Large intestine (tissue), 3 donors: ENCODE results near the gene APCDD1. TPM values are rescaled to one million over a fixed set of nuclear protein-coding genes. Genes with fewer than 3 reads are reported as not detected.
"Not testable (repeated sequence)": the region's sequence is repeated elsewhere in the genome, so short reads cannot be mapped to it uniquely, and the experiment has no call there.

ENCODE experiments used
- DNase-seq, 2 donors: peaks; one replicate each; pipeline versions ENCODE4 v3.0.0 to v3.0.0-alpha.2; 2013
- H3K27ac ChIP-seq: one replicate; pipeline ENCODE4 v1.5.1; 2013; ENCODE audit warnings: low read length
- H3K27me3 ChIP-seq: 2 replicates; pipeline ENCODE4 v1.6.1; 2013; ENCODE audit warnings: low read length; ENCODE audit not compliant: control insufficient read depth, insufficient read depth
- H3K36me3 ChIP-seq: 2 replicates; pipeline ENCODE4 v1.6.1; 2013; ENCODE audit warnings: low read length; ENCODE audit not compliant: control insufficient read depth, insufficient read depth
- H3K4me1 ChIP-seq: one replicate; pipeline ENCODE4 v1.6.1; 2013; ENCODE audit warnings: low read length; ENCODE audit not compliant: control insufficient read depth, insufficient read depth
- H3K4me3 ChIP-seq: one replicate; pipeline ENCODE4 v1.5.1; 2013; ENCODE audit warnings: low read length
- H3K9me3 ChIP-seq: one replicate; pipeline ENCODE4 v1.6.1; 2013; ENCODE audit warnings: mild to moderate bottlenecking, low read depth, low read length, moderate library complexity; ENCODE audit not compliant: control insufficient read depth
- WGBS: methylation state at CpG from one replicate; pipeline ENCODE4 v1.1.5; 2013; ENCODE audit warnings: low lambda C conversion rate; ENCODE audit not compliant: insufficient coverage; 5-methylcytosine and 5-hydroxymethylcytosine counted together
- polyA plus RNA-seq: library from polyadenylated mRNA; unstranded; fragments of 120-200 nt; gene quantifications from one replicate; pipeline ENCODE4 v1.2.1, GENCODE V29; 2013

Gene APCDD1
- polyA plus RNA-seq, 1 donor = 4.1 TPM

GRCh38 chr18:10525371-10525691 lies 70.9 kb downstream of the APCDD1 start:
- Histone ChIP-seq H3K4me3 (peak overlapping the region; percentile 97), H3K9me3 (no peaks in the 10 kb centered on the region), H3K36me3 (no peaks in the 10 kb centered on the region), H3K27me3 (peaks cover 6% of the 10 kb centered on the region), H3K27ac (no peak overlapping the region), H3K4me1 (peaks cover 2% of the 10 kb centered on the region)
- 71% methylated on average over 4 of the region's 7 CpGs for WGBS
- DNase-seq = no peak

DNA sequence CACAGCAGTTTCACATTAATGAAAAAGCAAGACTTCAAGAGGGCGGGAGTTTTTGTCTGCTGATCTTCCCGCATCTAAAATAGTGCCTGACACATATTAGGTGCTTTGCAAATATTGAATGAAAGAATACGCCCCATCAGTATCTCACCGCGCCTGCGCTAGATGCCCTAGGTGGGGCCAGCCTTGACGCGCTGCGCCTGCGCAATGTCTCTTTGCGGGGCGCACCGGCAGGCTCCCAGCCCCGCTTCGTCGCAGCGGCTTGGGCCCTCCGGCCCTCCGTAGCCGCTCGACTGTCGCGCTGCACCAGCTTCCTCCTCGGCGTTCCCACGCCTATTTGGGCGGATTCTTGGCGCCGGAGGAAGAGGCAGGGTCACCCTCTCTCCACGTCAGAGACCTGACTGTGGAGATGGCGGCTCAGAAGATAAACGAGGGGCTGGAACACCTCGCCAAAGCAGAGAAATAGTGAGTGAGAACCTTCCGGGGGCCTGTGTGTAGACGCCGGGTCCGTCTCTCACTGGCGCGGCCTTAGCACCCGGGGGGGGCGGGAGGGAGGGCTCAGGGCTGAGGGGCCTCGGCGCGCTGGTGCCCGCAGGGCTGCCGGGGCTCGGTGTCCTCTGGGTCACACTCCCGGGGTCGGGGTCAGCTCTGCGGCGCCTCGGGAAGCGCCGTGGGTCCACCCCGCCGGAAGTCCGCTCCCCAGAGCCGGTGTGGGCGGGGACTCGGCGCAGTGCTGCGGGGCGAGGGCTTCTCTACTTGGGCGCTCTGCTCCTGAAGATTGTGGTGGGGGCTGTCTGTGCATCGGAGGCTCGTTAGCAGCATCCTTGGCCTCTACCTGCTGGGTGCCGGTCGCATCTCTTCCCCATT lies 71.5 kb downstream of the APCDD1 start, which contains the start of gene NAPG:
Gene NAPG (plus strand): TSS at position 331 of the 864 bp plus-strand sequence. CDS start 76 bp downstream, at position 407.
- peak; percentile 92 to 94 for DNase-seq
- Histone ChIP-seq H3K4me1 (peaks cover 2% of the 10 kb centered on the region), H3K27me3 (peaks cover 6% of the 10 kb centered on the region), H3K9me3 (no peaks in the 10 kb centered on the region), H3K27ac (peak within 1 kb of the TSS; percentile 57), H3K4me3 (peak within 1 kb of the TSS; percentile 97), H3K36me3 (peaks cover 2% of the 10 kb centered on the region)
- WGBS = no CpG with 5 or more reads among the region's 68 CpGs

GRCh38 chr18:10526561-10526949 lies 72.1 kb downstream of the APCDD1 start:
- Histone ChIP-seq H3K4me3 (peak overlapping the region; percentile 97), H3K9me3 (no peaks in the 10 kb centered on the region), H3K27ac (peak overlapping the region; percentile 57), H3K36me3 (peaks cover 2% of the 10 kb centered on the region), H3K4me1 (peaks cover 2% of the 10 kb centered on the region), H3K27me3 (peaks cover 4% of the 10 kb centered on the region)
- no CpG with 5 or more reads among the region's 11 CpGs for WGBS
- DNase-seq = no peak

- no peaks in the 10 kb centered on the region for H3K9me3 ChIP-seq
- no peaks in the 10 kb centered on the region for H3K27me3 ChIP-seq
- DNase-seq = no peak
- H3K27ac ChIP-seq = no peak overlapping the region
- no peak overlapping the region for H3K4me3 ChIP-seq
- peaks cover 2% of the 10 kb centered on the region for H3K36me3 ChIP-seq
- WGBS = 100% methylated on average over 1 of the region's 3 CpGs
- H3K4me1 ChIP-seq = peaks cover 2% of the 10 kb centered on the region
Observed at GRCh38 chr18:10528439-10528838, 74.0 kb downstream of the APCDD1 start.

GRCh38 chr18:10530002-10530401 lies 75.6 kb downstream of the APCDD1 start:
- Histone ChIP-seq H3K4me3 (no peak overlapping the region), H3K36me3 (peaks cover 2% of the 10 kb centered on the region), H3K27me3 (no peaks in the 10 kb centered on the region), H3K9me3 (no peaks in the 10 kb centered on the region), H3K27ac (no peak overlapping the region), H3K4me1 (peaks cover 2% of the 10 kb centered on the region)
- no peak for DNase-seq
- 88% methylated on average over 1 of the region's 3 CpGs for WGBS

GRCh38 chr18:10530852-10531251 lies 76.4 kb downstream of the APCDD1 start:
- DNase-seq = no peak
- WGBS = no CpG with 5 or more reads among the region's 3 CpGs
- Histone ChIP-seq H3K27ac (no peak overlapping the region), H3K36me3 (peaks cover 4% of the 10 kb centered on the region), H3K9me3 (no peaks in the 10 kb centered on the region), H3K4me3 (no peak overlapping the region), H3K4me1 (peaks cover 2% of the 10 kb centered on the region), H3K27me3 (no peaks in the 10 kb centered on the region)

GRCh38 chr18:10533111-10533510 lies 78.7 kb downstream of the APCDD1 start:
- WGBS = 100% methylated on average over 2 of the region's 2 CpGs
- Histone ChIP-seq H3K4me1 (peaks cover 2% of the 10 kb centered on the region), H3K27ac (no peak overlapping the region), H3K4me3 (no peak overlapping the region), H3K27me3 (no peaks in the 10 kb centered on the region), H3K36me3 (peaks cover 9% of the 10 kb centered on the region), H3K9me3 (no peaks in the 10 kb centered on the region)
- no peak for DNase-seq

DNA sequence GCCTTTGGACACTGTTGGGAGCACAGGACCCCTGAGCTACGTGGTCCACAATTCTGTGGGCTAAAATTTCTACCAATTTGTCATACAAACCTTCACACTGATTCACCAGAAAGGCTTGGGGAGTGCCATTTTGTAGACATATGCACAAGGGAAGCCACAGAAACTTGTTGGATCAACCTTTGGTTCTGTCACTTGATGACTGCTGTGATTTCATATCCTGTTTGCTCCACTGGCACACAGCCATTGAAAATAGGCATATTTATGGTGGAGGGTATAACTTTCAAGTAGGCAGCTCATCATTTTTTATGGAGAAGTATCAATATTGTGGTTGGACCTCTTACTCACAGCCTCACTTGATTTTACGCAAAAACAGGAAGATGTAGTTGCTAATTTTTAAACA lies 81.8 kb downstream of the APCDD1 start:
- WGBS = no CpG with 5 or more reads among the region's 2 CpGs

DNA sequence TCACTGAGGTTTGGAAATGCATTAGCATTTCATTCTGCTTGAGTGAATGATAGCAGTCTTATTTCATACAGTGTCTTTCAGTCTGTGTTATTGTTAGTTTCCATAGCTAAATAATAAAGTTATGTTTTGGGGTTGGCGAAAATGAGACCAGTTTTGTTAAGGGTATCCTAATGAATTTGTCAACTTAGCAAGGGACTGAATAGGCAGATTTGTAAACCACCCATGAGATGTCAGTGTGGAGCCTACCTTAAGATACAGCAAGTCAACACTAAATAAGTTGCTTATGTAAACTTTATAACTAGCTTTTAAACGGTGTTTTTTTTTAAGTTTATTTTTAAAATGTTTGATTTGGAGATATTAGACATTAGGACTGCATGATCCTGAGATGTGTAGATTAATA lies 83.3 kb downstream of the APCDD1 start:
- Histone ChIP-seq H3K27ac (no peak overlapping the region), H3K9me3 (no peaks in the 10 kb centered on the region), H3K36me3 (peaks cover 31% of the 10 kb centered on the region), H3K4me1 (no peaks in the 10 kb centered on the region), H3K27me3 (no peaks in the 10 kb centered on the region), H3K4me3 (no peak overlapping the region)
- no peak for DNase-seq
- WGBS = no CpG with 5 or more reads among the region's 2 CpGs

More for the DNA sequence above, 81.8 kb downstream of the APCDD1 start:
- no peaks in the 10 kb centered on the region for H3K4me1 ChIP-seq
- DNase-seq = no peak
- H3K27ac ChIP-seq = no peak overlapping the region
- H3K4me3 ChIP-seq = no peak overlapping the region
- no peaks in the 10 kb centered on the region for H3K9me3 ChIP-seq
- peaks cover 21% of the 10 kb centered on the region for H3K36me3 ChIP-seq
- no peaks in the 10 kb centered on the region for H3K27me3 ChIP-seq

GRCh38 chr18:10539124-10539523 lies 84.7 kb downstream of the APCDD1 start:
- not testable (repeated sequence) for H3K4me3 ChIP-seq, H3K27ac ChIP-seq, H3K4me1 ChIP-seq, H3K9me3 ChIP-seq, DNase-seq, H3K27me3 ChIP-seq
- H3K36me3 ChIP-seq = peaks cover 34% of the 10 kb centered on the region
- 100% methylated on average over 2 of the region's 5 CpGs for WGBS
